Neural cell (in vitro differentiated cells): ENCODE results near the gene HDDC3. TPM values are rescaled to one million over a fixed set of nuclear protein-coding genes. Genes with fewer than 3 reads are reported as not detected.

Experiments used
- H2AFZ ChIP-seq: fragments of 200-600, 300-800 bp; sonication (generic), shearing (Covaris generic); 2 replicates; pipeline ENCODE4 v1.6.0; 2014; ENCODE audit warnings: low read depth, mild to moderate bottlenecking, antibody characterized with exemption, low read length, moderate library complexity
- H3F3A ChIP-seq: fragments of 200-600 bp; shearing (Covaris generic); 2 replicates; pipeline ENCODE4 v1.6.1; 2016; ENCODE audit warnings: mild to moderate bottlenecking, moderate library complexity, mixed read lengths, antibody characterized with exemption, low read length; ENCODE audit not compliant: insufficient read depth, poor library complexity, severe bottlenecking
- H3K27ac ChIP-seq: fragments of 200-600, 300-800 bp; sonication (generic), shearing (Covaris generic); 2 replicates; pipeline ENCODE4 v1.5.1; 2014; ENCODE audit warnings: mild to moderate bottlenecking, low read length, moderate library complexity
- H3K27me3 ChIP-seq: fragments of 300-800, 200-600 bp; sonication (generic), shearing (Covaris generic); 2 replicates; pipeline ENCODE4 v1.6.0; 2014; ENCODE audit warnings: mild to moderate bottlenecking, low read depth, low read length, moderate library complexity; ENCODE audit not compliant: insufficient read depth
- H3K36me3 ChIP-seq: fragments of 300-800, 200-600 bp; sonication (generic), shearing (Covaris generic); 2 replicates; pipeline ENCODE4 v1.5.1; 2014; ENCODE audit warnings: mild to moderate bottlenecking, antibody characterized with exemption, low read length, moderate library complexity; ENCODE audit not compliant: insufficient read depth
- H3K4me2 ChIP-seq: fragments of 300-800, 200-600 bp; sonication (generic), shearing (Covaris generic); 2 replicates; pipeline ENCODE4 v1.6.0; 2014; ENCODE audit warnings: mild to moderate bottlenecking, low read length
- H3K4me3 ChIP-seq: fragments of 300-800, 200-600 bp; sonication (generic), shearing (Covaris generic); 2 replicates; pipeline ENCODE4 v1.5.1; 2014; ENCODE audit warnings: mild to moderate bottlenecking, low read length, moderate library complexity
- H3K79me2 ChIP-seq: fragments of 200-600 bp; shearing (Covaris generic); replicated peaks from 2 replicates; pipeline ENCODE4 v1.6.0; 2014; ENCODE audit warnings: mild to moderate bottlenecking, low read length, moderate library complexity; ENCODE audit not compliant: insufficient read depth
- H3K9ac ChIP-seq: fragments of 300-800, 200-600 bp; sonication (generic), shearing (Covaris generic); 2 replicates; pipeline ENCODE4 v1.6.1; 2016; ENCODE audit warnings: mild to moderate bottlenecking, low read length, mixed read lengths
- H3K9me2 ChIP-seq: fragments of 200-600 bp; shearing (Covaris generic); 2 replicates; pipeline ENCODE4 v1.6.1; 2016; ENCODE audit warnings: mild to moderate bottlenecking, low read length, mixed read lengths; ENCODE audit not compliant: insufficient read depth
- H3K9me3 ChIP-seq: fragments of 200-600, 300-800 bp; sonication (generic), shearing (Covaris generic); 2 replicates; pipeline ENCODE4 v1.6.1; 2016; ENCODE audit warnings: mild to moderate bottlenecking, mixed run types, low read length, moderate library complexity, mixed read lengths
- H4K20me1 ChIP-seq: fragments of 200-600 bp; shearing (Covaris generic); 2 replicates; pipeline ENCODE4 v1.6.1; 2016; ENCODE audit warnings: mild to moderate bottlenecking, mixed run types; ENCODE audit not compliant: insufficient read depth
- CTCF ChIP-seq: fragments of 450-650 bp; IDR thresholded peaks from 2 replicates; pipeline ENCODE4 v1.5.1; 2014; ENCODE audit warnings: antibody characterized with exemption, mild to moderate bottlenecking, moderate library complexity; ENCODE audit not compliant: poor library complexity, severe bottlenecking
- EP300 ChIP-seq: fragments of 450-650 bp; conservative IDR thresholded peaks from 2 replicates; pipeline ENCODE4 v1.6.1; 2014; ENCODE audit warnings: antibody characterized with exemption, mild to moderate bottlenecking, moderate library complexity; ENCODE audit not compliant: poor library complexity, severe bottlenecking
- EZH2 ChIP-seq: fragments of 200-600, 300-800 bp; shearing (Covaris generic), sonication (generic); IDR thresholded peaks from 2 replicates; pipeline ENCODE4 v1.6.1; 2014; ENCODE audit warnings: antibody characterized with exemption, low read length, borderline replicate concordance, mild to moderate bottlenecking; ENCODE audit not compliant: insufficient read depth, poor library complexity, severe bottlenecking
- MXI1 ChIP-seq: fragments of 450-650 bp; conservative IDR thresholded peaks from 2 replicates; pipeline ENCODE4 v1.6.1; 2014; ENCODE audit warnings: antibody characterized with exemption, mild to moderate bottlenecking; ENCODE audit not compliant: poor library complexity, severe bottlenecking
- POLR2AphosphoS5 ChIP-seq: IDR thresholded peaks from 2 replicates; pipeline ENCODE4 v1.6.1; 2012
- RAD21 ChIP-seq: fragments of 450-650 bp; conservative IDR thresholded peaks from 2 replicates; pipeline ENCODE4 v1.6.1; 2014; ENCODE audit warnings: antibody characterized with exemption, mild to moderate bottlenecking, moderate library complexity
- REST ChIP-seq: IDR thresholded peaks from 2 replicates; pipeline ENCODE4 v1.6.1; 2012; ENCODE audit warnings: borderline replicate concordance
- SMC3 ChIP-seq: fragments of 450-650 bp; conservative IDR thresholded peaks from 2 replicates; pipeline ENCODE4 v1.6.1; 2014; ENCODE audit warnings: antibody characterized with exemption, mild to moderate bottlenecking, moderate library complexity; ENCODE audit not compliant: poor library complexity
- TAF1 ChIP-seq: IDR thresholded peaks from 2 replicates; pipeline ENCODE4 v1.6.1; 2012; ENCODE audit warnings: low read depth
- polyA plus RNA-seq: library from polyadenylated mRNA; depleted of rRNA; stranded (reverse); fragments of >200 nt; gene quantifications from 2 replicates; pipeline ENCODE4 v1.2.3, GENCODE V29; 2014

HDDC3 gene
- polyA plus RNA-seq, 1 donor from 2014 or later: 20.1 TPM

- Histone ChIP-seq H3K27ac (no peak overlapping the region), H3K9ac (no peak overlapping the region)
Measured at GRCh38 chr15:90955624-90956273, 23.4 kb upstream of the HDDC3 start.

More at GRCh38 chr15:90955624-90956273, 23.4 kb upstream of the HDDC3 start:
- Histone ChIP-seq H3K9me2 (no peaks in the 10 kb centered on the region), H2AFZ (no peak overlapping the region), H3K9me3 (no peaks in the 10 kb centered on the region), H4K20me1 (no peaks in the 10 kb centered on the region), H3F3A (no peaks in the 10 kb centered on the region), H3K27me3 (peaks cover 15% of the 10 kb centered on the region), H3K4me3 (peak overlapping the region; percentile 87), H3K4me2 (no peak overlapping the region), H3K36me3 (no peaks in the 10 kb centered on the region), H3K79me2 (no peaks in the 10 kb centered on the region)
- TF ChIP-seq RAD21 (no peak), POLR2AphosphoS5 (no peak), SMC3 (no peak), EZH2 (no peak), CTCF (no peak), MXI1 (no peak), TAF1 (no peak), REST (no peak), EP300 (no peak)
